Spleen (tissue), 7 donors: ENCODE results near the gene SYPL2.

Experiments
- CTCF ChIP-seq, 11 experiments: fragments of 200-600 bp in 7 of 11; fragments of 450-650 bp in 4 of 11; sonication (generic) in 4 of 11; IDR thresholded peaks in 8 of 11; conservative IDR thresholded peaks in 3 of 11; 1 replicate in 7 of 11; 2 replicates in 4 of 11; pipeline versions ENCODE4 v1.4.0 to v1.8.0; 2016 to 2021; ENCODE audit warnings: antibody characterized with exemption in 11 of 11, inconsistent platforms in 4 of 11, mild to moderate bottlenecking in 1 of 11
- POLR2A ChIP-seq, 3 donors: fragments of 450-650 bp; IDR thresholded peaks; one replicate each; pipeline ENCODE4 v1.5.1; 2017; ENCODE audit warnings: antibody characterized with exemption in 3 of 3, mild to moderate bottlenecking in 1 of 3
- POLR2AphosphoS5 ChIP-seq, 3 donors: sonication (generic); formaldehyde crosslinking; IDR thresholded peaks; one replicate each; pipeline ENCODE4 v1.5.1; 2017; ENCODE audit warnings: antibody characterized with exemption in 3 of 3
- donor health status: DM: no; HTN: no; CAD: no; lungs with moderate emphysema.
- donor health status: DM: no; HTN: no; CAD: no.
- donor health status: DM: no; HTN: no; CAD: no.

GRCh38 chr1:109470245-109470644, 3.9 kb downstream of the SYPL2 start:
- TF ChIP-seq CTCF (IDR thresholded peaks at IDR 0.05 in 8 of 11, conservative IDR thresholded peaks at IDR 0.05 in 3 of 11) (no peak), POLR2A (IDR thresholded peaks at IDR 0.05) (no peak), POLR2AphosphoS5 (IDR thresholded peaks at IDR 0.05) (no peak)
